ENCODE results near the gene CLDN6. TPM values are rescaled to one million over a fixed set of nuclear protein-coding genes. Genes with fewer than 3 reads are reported as not detected.

The CLDN6 gene, protein sequence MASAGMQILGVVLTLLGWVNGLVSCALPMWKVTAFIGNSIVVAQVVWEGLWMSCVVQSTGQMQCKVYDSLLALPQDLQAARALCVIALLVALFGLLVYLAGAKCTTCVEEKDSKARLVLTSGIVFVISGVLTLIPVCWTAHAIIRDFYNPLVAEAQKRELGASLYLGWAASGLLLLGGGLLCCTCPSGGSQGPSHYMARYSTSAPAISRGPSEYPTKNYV
- not detected for total RNA-seq
- polyA plus RNA-seq, result not detected

DNA sequence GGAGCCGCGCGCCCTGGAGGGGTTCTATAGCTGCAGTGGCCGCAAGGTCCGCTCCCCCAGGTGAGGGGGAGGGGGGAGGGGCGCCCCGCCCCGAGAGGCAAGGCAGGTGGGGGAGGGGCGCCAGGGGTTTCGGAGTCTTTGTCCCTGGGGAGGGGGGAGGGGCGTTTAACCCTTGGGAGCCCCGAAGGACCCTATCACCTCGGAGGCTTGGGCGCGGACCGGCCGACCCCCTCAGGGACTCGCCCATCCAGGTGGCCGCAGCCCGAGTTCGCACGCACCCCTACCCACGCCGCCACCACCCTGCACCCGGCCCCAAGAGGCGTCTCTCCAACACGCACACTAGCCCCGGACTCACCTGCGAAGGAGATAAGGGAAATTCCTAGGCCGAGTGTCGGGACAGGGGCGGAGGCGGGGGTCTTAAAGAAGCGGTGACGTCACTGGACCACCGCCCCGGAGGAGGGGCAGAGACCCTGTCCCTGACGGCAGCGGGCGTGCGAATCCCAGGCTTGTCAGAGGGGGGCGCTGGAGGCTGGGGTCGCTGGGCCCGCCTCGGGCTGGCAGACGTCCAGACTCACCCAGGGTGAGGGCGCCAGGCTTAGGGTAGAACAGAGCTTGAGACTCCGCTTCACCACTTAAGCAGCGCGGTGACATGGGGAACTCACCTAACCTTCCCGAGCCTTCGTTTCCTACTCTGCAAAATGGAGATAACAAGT, at the start of gene CLDN6:
CLDN6 (minus strand) TSS at position 390 of the 713 bp plus-strand sequence. CDS start 2,162 bp downstream, outside the sequence.
- peak within 1 kb of the TSS in 2 of 7 donors; percentile 44 to 75 for H3K27ac Mint-ChIP-seq
- peak within 1 kb of the TSS in 1 of 8 donors; percentile 39 for H3K4me3 Mint-ChIP-seq
- CTCF ChIA-PET (ENCODE audit: partially characterized antibody), result interaction anchor here (2.3 to 18.6 kb wide), 2 partner anchors 10 to 12 kb away, joined by 17 to 444 read pairs; partner anchors contain the start of gene CLDN9

DNA sequence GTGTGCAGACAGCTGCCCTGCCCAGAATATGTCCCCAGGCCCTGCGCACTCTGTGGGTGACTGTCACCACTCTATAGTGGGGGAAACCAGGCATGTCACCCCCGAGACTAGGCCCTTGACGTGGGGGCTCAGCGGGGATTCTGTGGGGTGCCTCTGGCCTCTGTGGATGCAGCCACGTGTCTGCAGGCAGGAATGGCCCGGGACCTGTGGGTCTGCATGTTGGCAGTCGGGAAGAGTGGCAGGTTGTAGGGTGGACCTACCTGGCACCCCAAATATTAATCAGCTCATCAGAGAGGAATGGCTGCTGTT, 48.4 kb upstream of the CLDN6 start:
- Mint-ChIP-seq H3K27me3 (no peaks in the 10 kb centered on the region), H3K27ac (peak overlapping the region; percentile 91 to 99 (median 96)), H3K4me3 (peak overlapping the region; percentile 98 to 100 (median 100)), H3K4me1 (peaks cover 39 to 89% (median 60%) of the 10 kb centered on the region in 4 donors), H3K36me3 (peaks cover 46 to 49% of the 10 kb centered on the region in 2 donors), H3K9me3 (peaks cover 0 to 4% (median 0%) of the 10 kb centered on the region in 8 donors)
- no peak for DNase-seq
- Histone ChIP-seq H3K9me3 (ENCODE audit: control insufficient read depth in 1 of 2, low read length in 2 of 2) (no peaks in the 10 kb centered on the region), H3K36me3 (ENCODE audit: insufficient read depth, low read length) (peaks cover 21% of the 10 kb centered on the region), H3K27me3 (ENCODE audit: insufficient read depth, low read length) (no peaks in the 10 kb centered on the region), H3K4me3 (ENCODE audit: low read length in 2 of 2) (peak overlapping the region; percentile 98), H3K27ac (ENCODE audit: low read depth, low read length) (peak overlapping the region; percentile 98), H3K4me1 (ENCODE audit: insufficient read depth, low read length) (peaks cover 78% of the 10 kb centered on the region)
- intact Hi-C loops (cut with micrococcal nuclease), result no loop called here
- ChIA-PET POLR2A (ENCODE audit: partially characterized antibody) (interaction anchor here (1.0 to 8.8 kb wide), 19 partner anchors 10 to 378 kb away, joined by 3 to 217 read pairs (median 5); partner anchors contain the start of genes NAA60, ZNF213, ZNF263 and ZSCAN10), CTCF (ENCODE audit: partially characterized antibody) (interaction anchor here (1.0 to 13.3 kb wide), 6 partner anchors 7 to 64 kb away, joined by 3 to 362 read pairs (median 14); partner anchors contain the start of genes ZNF213 and ZSCAN10)

More for the DNA sequence above, at the start of gene CLDN6:
- peaks cover 39% of the 10 kb centered on the region for H3K4me1 ChIP-seq (ENCODE audit: insufficient read depth, low read length)
- H3K27me3 Mint-ChIP-seq, result peaks cover 0 to 2% of the 10 kb centered on the region in 2 donors
- H3K27ac ChIP-seq (ENCODE audit: low read depth, low read length), result no peak within 1 kb of the TSS
- H3K36me3 Mint-ChIP-seq, result peaks cover 0 to 7% of the 10 kb centered on the region in 2 donors
- no peak within 1 kb of the TSS for H3K4me3 ChIP-seq (ENCODE audit: low read length in 2 of 2)
- no peaks in the 10 kb centered on the region for H3K9me3 ChIP-seq (ENCODE audit: control insufficient read depth in 1 of 2, low read length in 2 of 2)
- DNase-seq, result peak in 1 of 5 donors; percentile 30
- peaks cover 14 to 50% (median 27%) of the 10 kb centered on the region in 4 donors for H3K4me1 Mint-ChIP-seq
- H3K36me3 ChIP-seq (ENCODE audit: insufficient read depth, low read length), result no peaks in the 10 kb centered on the region
- no peaks in the 10 kb centered on the region for H3K9me3 Mint-ChIP-seq
- POLR2A ChIA-PET (ENCODE audit: partially characterized antibody), result no interaction called here
- H3K27me3 ChIP-seq (ENCODE audit: insufficient read depth, low read length), result no peaks in the 10 kb centered on the region
- intact Hi-C loops (cut with micrococcal nuclease), result no loop called here

DNA sequence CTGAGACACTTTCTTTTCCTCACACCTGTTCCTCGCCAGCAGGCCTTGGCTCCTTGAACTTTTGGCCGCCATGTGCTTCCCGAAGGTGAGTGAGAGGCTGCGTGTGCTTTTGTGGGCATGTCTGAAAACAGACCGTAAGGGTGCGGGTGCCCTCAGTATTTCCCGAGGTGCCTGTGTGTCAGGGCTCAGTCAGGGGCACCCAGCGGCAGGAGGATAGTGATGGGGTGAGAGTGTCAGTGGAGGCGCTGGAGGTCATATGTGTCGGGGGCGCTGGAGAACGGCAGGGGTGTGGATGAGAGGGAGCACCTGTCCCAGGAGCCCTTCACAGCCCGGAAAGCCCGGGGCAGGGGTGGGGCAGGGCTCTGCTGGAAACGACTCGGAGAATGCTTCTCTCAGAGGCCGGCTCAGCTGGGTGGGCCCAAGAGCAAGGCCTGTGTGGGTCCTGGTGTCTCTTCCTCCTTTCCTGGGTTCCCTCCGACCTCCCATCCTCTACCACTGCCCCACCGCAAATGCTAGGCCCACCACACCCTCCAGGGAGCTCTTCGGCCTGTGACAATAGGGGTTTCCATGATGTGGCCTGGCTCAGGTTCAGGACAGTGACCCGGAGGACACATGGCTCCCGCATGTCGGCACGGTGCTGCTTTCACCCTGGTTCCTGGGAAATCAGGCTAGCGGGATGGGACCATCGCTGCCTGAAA, 47.9 kb upstream of the CLDN6 start:
- Histone ChIP-seq H3K4me1 (ENCODE audit: insufficient read depth, low read length) (peaks cover 73% of the 10 kb centered on the region), H3K9me3 (ENCODE audit: control insufficient read depth in 1 of 2, low read length in 2 of 2) (no peaks in the 10 kb centered on the region), H3K27me3 (ENCODE audit: insufficient read depth, low read length) (no peaks in the 10 kb centered on the region), H3K4me3 (ENCODE audit: low read length in 2 of 2) (peak overlapping the region; percentile 98), H3K36me3 (ENCODE audit: insufficient read depth, low read length) (peaks cover 21% of the 10 kb centered on the region), H3K27ac (ENCODE audit: low read depth, low read length) (peak overlapping the region; percentile 98)
- ChIA-PET POLR2A (ENCODE audit: partially characterized antibody) (interaction anchor here (0.6 to 8.8 kb wide), 31 partner anchors 10 to 378 kb away, joined by 3 to 217 read pairs (median 5); partner anchors contain the start of genes MMP25, NAA60, ZNF213 and ZNF263), CTCF (ENCODE audit: partially characterized antibody) (interaction anchor here (1.0 to 13.3 kb wide), 10 partner anchors 7 to 64 kb away, joined by 3 to 362 read pairs (median 10); partner anchors contain the start of genes ZNF213 and ZSCAN10)
- Mint-ChIP-seq H3K9me3 (peaks cover 0 to 4% (median 0%) of the 10 kb centered on the region in 8 donors), H3K36me3 (peaks cover 46 to 49% of the 10 kb centered on the region in 2 donors), H3K27me3 (no peaks in the 10 kb centered on the region), H3K27ac (peak overlapping the region; percentile 91 to 99 (median 96)), H3K4me3 (peak overlapping the region; percentile 98 to 100 (median 100)), H3K4me1 (peaks cover 35 to 84% (median 56%) of the 10 kb centered on the region in 4 donors)
- intact Hi-C loops (cut with micrococcal nuclease), result loop anchor here (1.0 kb wide), 1 partner anchor 9 kb away; no protein-coding TSS in a partner anchor
- peak in 1 of 5 donors; percentile 60 for DNase-seq

DNA sequence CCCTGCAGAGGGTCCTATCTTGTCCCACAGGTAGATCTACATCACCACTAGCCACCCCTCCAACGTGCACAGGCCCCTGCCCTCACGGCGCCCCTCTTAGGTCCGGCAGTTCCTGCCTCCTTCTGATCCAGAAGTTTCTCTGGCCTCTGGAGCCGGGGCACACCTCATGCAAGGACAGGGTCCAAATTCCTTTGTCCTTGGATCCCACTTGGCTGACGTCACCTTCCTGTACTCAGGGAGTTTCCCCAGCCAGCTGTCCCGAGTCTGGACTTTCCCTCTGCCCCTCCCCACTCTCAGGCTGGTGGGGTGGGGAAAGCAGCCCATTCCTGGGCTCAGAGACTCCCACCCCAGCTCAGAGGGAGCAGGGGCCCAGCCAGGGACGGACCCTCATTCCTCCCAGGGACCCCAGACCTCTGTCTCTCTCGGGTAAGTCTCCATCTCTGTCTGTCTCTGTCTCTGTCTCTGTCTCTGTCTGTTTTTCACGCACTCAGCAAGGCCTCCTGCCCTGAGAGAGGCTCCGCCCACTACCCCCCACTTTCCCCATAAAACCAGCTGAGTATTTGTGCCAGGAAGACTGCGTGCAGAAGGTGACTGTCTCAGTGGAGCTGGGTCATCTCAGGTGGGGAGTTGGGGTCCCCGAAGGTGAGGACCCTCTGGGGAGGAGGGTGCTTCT, 47.2 kb upstream of the CLDN6 start, which contains the start of gene IL32:
IL32 (plus strand) TSS at position 572 of the 673 bp plus-strand sequence. CDS start 172 bp downstream, outside the sequence.
- H3K4me3 ChIP-seq (ENCODE audit: low read length in 2 of 2), result peak within 1 kb of the TSS; percentile 98
- peak within 1 kb of the TSS; percentile 98 for H3K27ac ChIP-seq (ENCODE audit: low read depth, low read length)
- Mint-ChIP-seq H3K27me3 (no peaks in the 10 kb centered on the region), H3K4me3 (peak within 1 kb of the TSS; percentile 98 to 100 (median 100)), H3K4me1 (peaks cover 34 to 84% (median 55%) of the 10 kb centered on the region in 4 donors), H3K27ac (peak within 1 kb of the TSS; percentile 91 to 99 (median 96)), H3K36me3 (peaks cover 42 to 48% of the 10 kb centered on the region in 2 donors), H3K9me3 (peaks cover 0 to 4% (median 0%) of the 10 kb centered on the region in 8 donors)
- H3K27me3 ChIP-seq (ENCODE audit: insufficient read depth, low read length), result no peaks in the 10 kb centered on the region
- H3K36me3 ChIP-seq (ENCODE audit: insufficient read depth, low read length), result peaks cover 21% of the 10 kb centered on the region
- no peaks in the 10 kb centered on the region for H3K9me3 ChIP-seq (ENCODE audit: control insufficient read depth in 1 of 2, low read length in 2 of 2)
- peaks cover 72% of the 10 kb centered on the region for H3K4me1 ChIP-seq (ENCODE audit: insufficient read depth, low read length)
- ChIA-PET POLR2A (ENCODE audit: partially characterized antibody) (interaction anchor here (0.6 to 8.8 kb wide), 28 partner anchors 11 to 379 kb away, joined by 3 to 217 read pairs (median 5); partner anchors contain the start of genes MMP25, NAA60 and ZNF213), CTCF (ENCODE audit: partially characterized antibody) (interaction anchor here (1.0 to 13.3 kb wide), 9 partner anchors 11 to 65 kb away, joined by 3 to 362 read pairs (median 7); partner anchors contain the start of genes ZNF213 and ZSCAN10)
- DNase-seq, result peak; percentile 64 to 85 (median 66)
- intact Hi-C loops (cut with micrococcal nuclease), result loop anchor here (1.0 kb wide), 1 partner anchor 10 kb away; no protein-coding TSS in a partner anchor

DNA sequence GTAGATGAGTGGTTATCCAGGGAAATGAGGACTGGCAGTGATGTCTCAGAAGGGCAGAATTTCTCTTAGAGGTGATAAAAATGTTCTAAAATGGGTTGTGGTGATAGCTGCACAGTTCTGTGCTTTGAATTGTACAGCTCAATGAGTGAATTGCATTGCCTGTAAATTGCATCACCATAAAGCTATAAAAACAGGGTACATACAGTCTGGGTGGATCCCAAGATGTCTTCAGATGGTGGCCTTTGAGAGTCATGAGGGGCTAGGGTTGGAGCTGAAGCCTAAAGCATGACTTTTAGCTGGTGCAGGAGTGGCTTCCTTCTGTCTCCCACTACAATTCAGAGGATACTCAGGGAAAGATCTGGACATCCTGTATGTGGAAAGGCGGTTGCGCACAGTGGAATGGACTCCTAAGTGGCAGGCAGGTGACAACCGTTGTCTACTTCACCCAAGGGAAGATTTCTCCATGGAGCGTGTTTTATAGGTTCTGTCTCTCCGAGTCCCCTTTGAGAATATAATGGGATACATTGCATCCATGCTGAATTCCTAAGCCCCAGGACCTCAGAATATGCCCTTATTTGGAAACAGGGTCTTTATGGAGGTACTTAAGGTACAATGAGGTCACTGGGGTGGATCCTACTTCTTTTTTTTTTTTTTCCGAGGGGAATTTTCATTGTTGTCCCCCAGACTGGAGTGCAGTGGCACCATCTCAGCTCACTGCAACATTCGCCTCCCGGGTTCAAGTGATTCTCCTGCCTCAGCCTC, 45.8 kb upstream of the CLDN6 start:
- Histone ChIP-seq H3K9me3 (ENCODE audit: control insufficient read depth in 1 of 2, low read length in 2 of 2) (no peaks in the 10 kb centered on the region), H3K36me3 (ENCODE audit: insufficient read depth, low read length) (peaks cover 18% of the 10 kb centered on the region), H3K27me3 (ENCODE audit: insufficient read depth, low read length) (no peaks in the 10 kb centered on the region), H3K4me3 (ENCODE audit: low read length in 2 of 2) (no peak overlapping the region), H3K4me1 (ENCODE audit: insufficient read depth, low read length) (peaks cover 68% of the 10 kb centered on the region), H3K27ac (ENCODE audit: low read depth, low read length) (peak overlapping the region; percentile 98)
- Mint-ChIP-seq H3K4me3 (peak overlapping the region; percentile 98 to 100 (median 100)), H3K27me3 (no peaks in the 10 kb centered on the region), H3K36me3 (peaks cover 30 to 40% of the 10 kb centered on the region in 2 donors), H3K9me3 (peaks cover 0 to 4% (median 0%) of the 10 kb centered on the region in 8 donors), H3K4me1 (peaks cover 32 to 82% (median 53%) of the 10 kb centered on the region in 4 donors), H3K27ac (peak overlapping the region; percentile 91 to 99 (median 96))
- intact Hi-C loops (cut with micrococcal nuclease), result no loop called here
- DNase-seq, result no peak
- CTCF ChIA-PET (ENCODE audit: partially characterized antibody), result interaction anchor here (1.5 to 13.3 kb wide), 8 partner anchors 12 to 95 kb away, joined by 3 to 362 read pairs (median 9); partner anchors contain the start of genes ZNF213 and ZSCAN10
- POLR2A ChIA-PET (ENCODE audit: partially characterized antibody), result interaction anchor here (0.6 to 8.8 kb wide), 14 partner anchors 12 to 144 kb away, joined by 3 to 217 read pairs (median 4); partner anchors contain the start of genes MMP25, ZNF213 and ZSCAN10
